GM19468 (cell line): ENCODE data around the gene ERP44.
"Not testable (repeated sequence)": the region's sequence is repeated elsewhere in the genome, so short reads cannot be mapped to it uniquely, and the experiment has no call there.

ENCODE experiments used
- ATAC-seq: cut with Tn5 transposase; IDR thresholded peaks from one replicate; pipeline ENCODE4 v1.9.1; 2021; ENCODE audit warnings: mild to moderate bottlenecking, moderate library complexity, moderate number of reproducible peaks; ENCODE audit not compliant: unreplicated experiment; ENCODE audit errors: extremely low read depth

ERP44 gene

GRCh38 chr9:100098887-100099721 is at the start of gene ERP44, which contains the start of gene INVS:
Gene ERP44 (minus strand): TSS chr9:100099000. CDS start chr9:100098840, 160 bp downstream.
Gene INVS (plus strand): TSS chr9:100099243. CDS start chr9:100104522, 5,279 bp downstream.
- ATAC-seq, result peak; percentile 90

- not testable (repeated sequence) for ATAC-seq
These were observed 47.2 kb upstream of the ERP44 start for GRCh38 chr9:100145976-100146375.

DNA sequence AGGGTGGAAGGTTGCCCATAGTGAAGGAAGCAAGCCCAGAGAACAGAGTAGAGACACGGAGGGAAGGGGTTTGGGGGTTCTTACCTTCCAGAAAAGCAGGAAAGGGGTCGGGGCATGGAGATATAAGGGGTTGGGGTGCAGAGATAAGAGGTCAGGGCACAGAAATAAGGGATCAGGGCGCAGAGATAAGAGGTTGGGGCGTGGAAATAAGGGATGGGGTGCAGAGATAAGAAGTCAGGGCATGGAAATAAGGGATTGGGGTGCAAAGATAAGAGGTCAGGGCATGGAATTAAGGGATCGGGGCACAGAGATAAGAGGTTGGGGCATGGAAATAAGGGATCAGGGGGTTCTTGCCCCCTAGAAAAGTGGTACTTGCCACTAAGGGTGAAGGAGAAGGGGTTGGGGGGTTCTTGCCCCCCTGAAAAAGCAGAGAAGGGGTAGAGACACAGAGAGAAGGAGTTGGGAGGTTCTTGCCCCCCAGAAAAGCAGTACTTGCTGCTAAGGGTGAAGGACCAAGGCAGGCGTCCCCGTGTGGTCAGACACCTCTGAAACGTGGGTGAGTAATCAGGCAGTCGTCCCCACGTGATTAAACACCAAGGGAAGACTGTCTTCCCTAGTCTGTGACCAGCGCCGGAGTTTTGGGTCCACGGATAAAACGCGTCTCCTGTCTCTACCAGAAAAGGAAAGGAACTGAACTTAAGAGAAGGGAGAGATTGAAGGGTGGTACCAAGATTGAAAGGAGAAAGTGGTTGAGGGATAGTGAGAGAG is 46.6 kb upstream of the ERP44 start:
- not testable (repeated sequence) for ATAC-seq

DNA sequence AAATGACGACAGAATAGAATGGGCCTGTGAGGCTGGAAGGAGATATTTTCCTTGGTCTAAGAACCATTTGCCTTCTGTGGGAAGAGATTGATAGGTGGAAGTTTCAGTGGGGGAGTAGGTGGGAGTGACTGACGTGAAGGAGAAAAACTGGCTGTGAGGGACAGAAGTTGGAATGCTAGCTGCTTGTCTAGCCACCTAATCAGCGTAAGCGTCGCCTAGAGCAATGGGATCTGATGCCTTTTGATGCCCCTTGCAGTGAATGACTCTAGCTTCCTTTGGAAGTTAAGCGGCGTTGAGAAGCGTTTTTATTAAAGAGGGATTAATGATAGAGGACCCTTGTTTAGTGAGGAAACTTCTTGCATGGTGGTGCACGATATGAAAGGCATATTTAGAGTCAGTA is 43.1 kb upstream of the ERP44 start:
- ATAC-seq, result not testable (repeated sequence)

DNA sequence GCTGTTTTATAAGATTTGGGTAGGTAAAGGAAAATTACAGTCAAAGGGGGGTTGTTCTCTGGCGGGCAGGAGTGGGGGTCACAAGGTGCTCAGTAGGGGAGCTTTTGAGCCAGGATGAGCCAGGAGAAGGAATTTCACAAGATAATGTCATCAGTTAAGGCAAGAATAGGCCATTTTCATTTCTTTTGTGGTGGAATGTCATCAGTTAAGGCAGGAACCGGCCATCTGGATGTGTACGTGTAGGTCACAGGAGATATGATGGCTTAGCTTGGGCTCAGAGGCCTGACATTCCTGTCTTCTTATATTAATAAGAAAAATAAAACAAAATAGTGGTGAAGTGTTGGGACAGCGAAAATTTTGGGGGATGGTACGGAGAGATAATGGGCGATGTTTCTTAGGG is 41.5 kb upstream of the ERP44 start:
- ATAC-seq, result not testable (repeated sequence)

DNA sequence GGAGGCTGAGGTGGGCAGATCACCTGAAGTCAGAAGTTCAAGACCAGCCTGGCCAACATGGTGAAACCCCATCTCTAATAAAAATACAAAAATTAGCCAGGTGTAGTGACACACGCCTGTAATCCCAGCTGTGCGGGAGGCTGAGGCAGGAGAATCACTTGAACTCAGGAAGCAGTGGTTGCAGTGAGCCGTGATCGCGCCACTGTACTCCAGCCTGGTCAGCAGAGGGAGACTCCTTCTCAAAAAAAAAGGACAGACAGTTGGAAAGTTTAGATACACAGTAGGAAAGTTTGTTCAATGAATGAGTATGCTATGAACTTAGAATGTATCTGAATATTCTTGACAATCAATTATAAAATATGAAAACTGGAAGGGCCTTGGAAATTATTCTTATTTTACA is 38.0 kb upstream of the ERP44 start:
- not testable (repeated sequence) for ATAC-seq

- no peak for ATAC-seq
These were observed 35.9 kb upstream of the ERP44 start for GRCh38 chr9:100134731-100135130.

GRCh38 chr9:100131875-100132430 is 33.2 kb upstream of the ERP44 start:
- no peak for ATAC-seq

- ATAC-seq, result no peak
These were observed 32.4 kb upstream of the ERP44 start for GRCh38 chr9:100131216-100131615.

GRCh38 chr9:100129772-100130171 is 31.0 kb upstream of the ERP44 start:
- ATAC-seq, result no peak

GRCh38 chr9:100126423-100126822 is 27.6 kb upstream of the ERP44 start:
- ATAC-seq, result no peak

DNA sequence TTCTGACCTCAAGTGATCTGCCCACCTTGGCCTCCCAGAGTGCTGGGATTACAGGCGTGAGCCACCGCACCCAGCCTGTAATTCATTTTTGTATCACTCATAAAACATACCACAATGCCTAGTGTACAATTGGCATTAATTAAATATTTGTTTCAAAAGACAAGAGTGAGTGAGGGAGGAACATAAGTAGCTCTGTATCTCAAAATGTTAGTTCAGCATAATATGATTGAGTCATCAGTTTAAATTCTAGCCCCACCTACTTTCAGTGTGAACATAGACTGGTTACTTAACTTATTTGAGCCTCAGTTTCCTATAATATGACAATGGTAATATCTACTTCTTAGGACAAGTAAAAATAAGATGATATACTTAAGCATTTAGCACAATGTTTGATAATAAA is 27.1 kb upstream of the ERP44 start:
- no peak for ATAC-seq

DNA sequence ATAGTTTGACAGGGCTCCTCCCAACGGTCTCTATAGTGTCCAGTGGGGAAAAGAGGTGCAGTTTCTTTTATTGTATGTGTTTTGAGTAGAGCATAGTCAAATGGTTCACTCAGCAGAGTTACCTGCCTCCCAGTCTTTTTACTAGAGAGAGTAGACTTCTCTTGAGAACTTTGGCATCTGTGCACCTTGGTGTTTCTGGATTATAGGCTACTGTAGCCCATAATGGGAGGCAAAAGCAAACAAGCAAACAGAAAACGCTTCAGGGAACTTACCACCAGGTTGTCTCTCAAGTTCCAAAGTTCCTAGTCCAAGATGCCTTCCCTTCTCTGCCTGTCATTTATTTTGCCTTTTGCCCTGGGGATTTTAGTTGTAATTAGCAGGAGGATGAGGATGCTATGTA is 26.4 kb upstream of the ERP44 start:
- ATAC-seq, result no peak

- ATAC-seq, result no peak
These were observed 21.5 kb upstream of the ERP44 start for GRCh38 chr9:100120286-100120685.

DNA sequence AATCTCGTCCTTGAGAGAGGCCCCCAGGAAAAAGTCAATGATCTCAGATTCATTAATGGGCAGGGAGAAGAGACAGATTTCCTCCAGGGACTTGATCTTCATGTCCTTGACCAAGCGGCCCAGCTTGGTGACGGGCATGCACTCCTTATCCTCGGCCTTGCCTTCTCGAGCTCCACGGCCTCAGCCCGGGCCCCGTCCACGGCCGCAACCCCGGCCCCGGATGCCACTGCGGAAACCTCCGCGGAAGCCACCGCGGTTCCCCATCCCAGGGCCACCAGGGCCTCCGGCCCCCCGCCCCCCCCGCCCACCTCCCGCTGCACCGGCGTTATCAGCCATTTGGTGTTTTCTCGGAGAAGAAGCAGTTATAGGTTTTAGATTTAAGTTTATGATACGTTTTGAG is 18.5 kb upstream of the ERP44 start:
- ATAC-seq, result no peak

- no peak for ATAC-seq
These were observed 14.0 kb upstream of the ERP44 start for GRCh38 chr9:100112677-100113336.

GRCh38 chr9:100111235-100111634 is 12.4 kb upstream of the ERP44 start:
- no peak for ATAC-seq

- ATAC-seq, result no peak
These were observed 9.8 kb upstream of the ERP44 start for GRCh38 chr9:100108559-100108958.

- ATAC-seq, result no peak
These were observed 7.8 kb upstream of the ERP44 start for GRCh38 chr9:100106616-100107015.

- no peak for ATAC-seq
These were observed 7.1 kb upstream of the ERP44 start for GRCh38 chr9:100105861-100106260.
